Activated T-helper 9 cell treated with anti-CD3 and anti-CD28 coated beads, Interleukin-2, amount 50 U/mL, for 16 hours (primary cell): ENCODE measurements around the gene CSRP3.
"Not testable (repeated sequence)": the region's sequence is repeated elsewhere in the genome, so short reads cannot be mapped to it uniquely, and the experiment has no call there.

ENCODE experiments used
- DNase-seq: peaks from one replicate; pipeline ENCODE4 v3.0.0-alpha.2; 2020; ENCODE audit warnings: low read depth

Gene CSRP3

GRCh38 chr11:19185516-19186052 lies 16.2 kb downstream of the CSRP3 start:
- no peak for DNase-seq

- no peak for DNase-seq
These were observed 16.7 kb downstream of the CSRP3 start for GRCh38 chr11:19185036-19185435.

GRCh38 chr11:19183646-19184045 lies 18.1 kb downstream of the CSRP3 start:
- no peak for DNase-seq

DNA sequence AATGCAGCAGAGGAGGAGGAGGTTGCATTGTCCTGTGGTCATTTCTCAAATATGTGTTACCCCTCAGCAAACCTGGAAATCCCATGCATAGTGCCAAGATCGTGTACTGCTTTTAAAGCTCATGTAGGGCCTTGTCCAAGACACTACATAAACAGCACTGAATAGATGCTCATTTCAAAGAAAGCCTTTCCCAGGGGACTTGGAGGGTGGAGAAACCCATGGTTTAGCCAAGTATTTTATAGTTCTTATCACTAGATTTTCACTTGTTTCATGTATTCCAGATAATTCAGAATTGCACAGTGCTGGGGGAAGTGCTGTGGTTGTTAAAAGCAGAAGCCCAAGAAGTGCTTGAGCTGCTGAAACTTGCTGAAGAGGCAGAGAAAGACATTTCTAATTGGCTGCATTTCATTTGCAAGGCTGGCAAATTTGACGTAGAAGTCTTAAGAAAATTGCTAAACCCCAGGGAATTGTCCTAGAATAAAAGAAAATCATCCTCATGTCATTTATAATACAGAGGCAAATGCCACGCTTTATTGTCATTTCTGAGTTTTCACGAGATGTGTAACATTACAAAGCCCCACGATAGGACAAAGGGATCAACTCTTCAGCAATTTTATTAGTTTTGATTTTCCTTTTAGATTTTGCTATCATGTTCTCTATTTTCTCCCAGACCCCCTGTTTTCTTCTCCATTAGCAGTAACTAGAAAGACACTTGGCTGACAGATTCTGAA lies 20.1 kb downstream of the CSRP3 start:
- DNase-seq = no peak

- no peak for DNase-seq
These were observed 25.1 kb downstream of the CSRP3 start for GRCh38 chr11:19176629-19177186.

DNA sequence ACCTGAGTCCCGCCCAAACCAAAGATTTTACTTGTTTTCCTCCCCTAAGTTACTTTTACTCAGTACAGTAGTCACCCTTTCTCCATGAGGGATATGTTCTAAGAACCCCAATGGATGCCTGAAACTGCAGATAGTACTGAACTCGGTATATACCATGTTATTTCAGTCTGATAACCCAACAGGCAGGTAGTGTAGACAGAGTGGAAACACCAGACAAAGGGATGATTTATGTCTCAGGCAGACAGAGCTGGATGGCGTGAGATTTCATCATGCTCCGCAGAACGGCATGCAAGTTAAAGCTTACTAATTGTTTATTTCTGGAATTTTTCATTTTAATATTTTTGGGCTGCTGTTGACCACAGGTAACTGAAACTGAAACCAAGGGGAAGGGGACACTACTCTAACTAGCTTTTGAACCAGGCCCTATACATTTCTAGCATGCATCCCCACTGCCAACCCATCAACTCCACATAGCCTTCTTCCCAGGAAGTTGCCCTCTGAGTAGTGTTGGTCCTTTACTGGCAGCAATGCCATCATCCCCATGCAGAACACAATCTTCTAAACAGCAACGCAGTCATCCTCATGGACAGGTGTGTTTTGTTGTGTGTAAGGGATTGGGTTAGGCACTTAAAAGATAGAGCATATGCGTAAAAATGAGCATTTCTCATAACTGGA lies 27.7 kb downstream of the CSRP3 start:
- no peak for DNase-seq

DNA sequence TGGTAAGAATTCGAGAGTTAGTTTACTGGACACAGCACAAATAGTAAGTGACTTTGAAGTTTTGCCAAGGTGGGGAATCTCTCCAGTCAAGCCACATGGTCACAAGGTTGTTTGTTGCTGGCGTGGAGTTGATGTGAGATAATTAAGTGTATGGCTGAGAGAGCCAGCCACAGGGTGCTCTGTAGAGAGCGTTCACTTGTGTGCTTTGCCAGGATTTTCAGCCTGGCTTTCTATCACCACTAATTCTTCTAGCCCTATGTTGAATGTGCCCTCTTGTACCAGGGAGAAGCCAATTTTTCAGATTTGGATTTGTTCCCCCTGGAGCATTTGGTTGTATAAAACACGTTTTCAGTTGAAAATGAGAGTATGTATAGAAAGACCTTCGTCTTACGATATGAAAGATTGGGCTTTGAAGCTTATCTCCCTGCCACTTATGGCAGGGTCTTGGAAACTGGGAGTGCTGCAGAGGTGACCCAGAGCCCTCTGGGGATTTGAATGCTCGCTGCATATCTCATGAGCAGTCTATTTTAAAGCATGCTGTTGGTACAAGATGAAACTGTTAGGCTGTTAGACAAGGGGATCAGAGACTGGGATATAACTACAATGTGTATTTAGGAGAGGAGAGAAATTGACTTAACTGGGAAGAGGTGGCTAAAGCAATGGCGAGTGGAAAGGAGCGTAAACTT lies 28.6 kb downstream of the CSRP3 start:
- no peak for DNase-seq

DNA sequence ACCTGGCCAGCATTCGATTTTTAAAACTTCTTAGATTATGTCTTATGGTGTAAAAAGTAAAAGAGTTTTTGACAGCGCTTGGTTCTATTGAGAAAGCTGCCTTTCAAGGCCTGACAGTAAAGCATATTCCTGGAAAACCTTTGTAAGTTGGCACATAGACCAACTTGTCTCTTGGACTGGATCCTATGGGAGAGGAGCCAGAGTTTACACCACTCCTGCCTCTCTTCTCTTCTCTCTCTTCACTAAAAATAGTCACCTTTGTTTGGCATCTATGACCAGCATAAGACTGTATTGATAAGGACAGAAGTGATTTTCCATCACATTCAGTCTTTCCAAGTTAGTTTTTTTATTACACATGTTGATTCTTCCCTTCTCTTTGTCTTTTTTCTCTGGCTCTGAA lies 33.7 kb downstream of the CSRP3 start:
- DNase-seq = no peak

GRCh38 chr11:19164881-19165280 lies 36.9 kb downstream of the CSRP3 start:
- no peak for DNase-seq

DNA sequence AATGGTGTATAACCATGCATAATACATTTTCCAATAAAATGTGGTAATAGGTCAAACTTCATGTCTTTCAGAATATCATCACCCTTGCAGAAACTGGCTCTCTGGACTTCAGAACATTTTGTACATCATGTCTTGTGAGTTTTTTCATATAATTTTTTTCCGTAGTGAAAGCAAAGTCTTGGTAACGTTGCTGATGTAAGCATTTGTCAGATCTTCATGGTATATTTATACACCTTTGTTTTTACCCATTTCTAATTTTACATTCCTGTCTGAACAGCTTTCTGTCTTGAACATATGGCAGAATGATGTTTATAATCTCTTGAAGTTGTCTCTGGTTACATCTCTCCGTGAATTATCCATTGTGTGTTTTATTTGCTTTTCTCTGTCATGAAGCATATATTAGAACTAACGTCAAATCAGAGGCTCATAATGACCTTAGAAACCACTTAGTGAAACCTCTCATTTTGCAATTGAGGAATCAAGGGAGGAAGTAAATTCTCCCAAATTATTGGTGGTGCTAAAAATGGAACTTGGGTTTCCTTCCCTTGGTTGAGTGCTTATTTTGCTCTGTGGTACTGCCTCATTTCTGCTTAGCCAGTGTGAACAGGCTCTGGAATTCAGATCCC lies 37.4 kb downstream of the CSRP3 start:
- DNase-seq = no peak

DNA sequence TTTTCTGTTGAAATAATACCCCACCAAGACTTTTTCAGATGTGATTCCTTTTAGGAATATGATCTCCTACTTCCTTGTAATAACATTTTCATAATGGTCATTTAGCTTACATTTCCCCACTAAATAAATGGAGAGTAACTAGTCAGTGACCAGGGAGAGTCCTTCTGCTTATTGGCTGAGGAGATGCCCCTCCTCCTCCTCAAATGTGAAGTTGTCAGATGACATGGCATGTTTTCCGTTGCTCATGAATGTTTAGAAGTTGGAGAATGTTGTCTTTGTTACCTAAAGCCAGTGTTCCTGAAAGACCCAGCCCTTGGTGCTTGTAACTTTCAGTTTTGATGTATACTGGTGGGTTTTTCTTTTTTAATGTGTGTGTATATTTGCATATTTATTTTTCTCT lies 38.2 kb downstream of the CSRP3 start:
- no peak for DNase-seq

GRCh38 chr11:19162951-19163505 lies 38.8 kb downstream of the CSRP3 start:
- no peak for DNase-seq

- no peak for DNase-seq
These were observed 40.1 kb downstream of the CSRP3 start for GRCh38 chr11:19161651-19162050.

GRCh38 chr11:19160847-19161246 lies 40.9 kb downstream of the CSRP3 start:
- no peak for DNase-seq

DNA sequence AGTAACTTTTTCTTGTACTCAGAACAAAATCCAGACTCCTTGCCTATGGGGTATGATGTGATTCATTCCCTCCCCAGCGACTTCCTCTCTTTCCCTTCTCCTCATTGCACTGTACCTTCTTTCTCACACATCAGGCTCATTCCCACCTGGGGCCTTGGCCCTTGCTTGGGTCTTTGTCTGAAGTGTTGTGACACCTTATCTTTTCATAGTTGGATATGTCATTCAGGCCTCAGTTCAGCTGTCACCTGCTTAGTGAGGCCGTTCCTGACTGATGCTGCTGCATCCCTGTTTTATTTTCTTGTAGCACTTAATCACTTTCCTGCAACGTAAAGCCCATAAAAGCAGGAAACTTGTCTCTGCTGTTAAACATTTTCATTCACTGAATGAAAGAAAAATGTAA lies 44.9 kb downstream of the CSRP3 start:
- DNase-seq = no peak

- DNase-seq = no peak
These were observed 56.5 kb downstream of the CSRP3 start for GRCh38 chr11:19145319-19145718.

DNA sequence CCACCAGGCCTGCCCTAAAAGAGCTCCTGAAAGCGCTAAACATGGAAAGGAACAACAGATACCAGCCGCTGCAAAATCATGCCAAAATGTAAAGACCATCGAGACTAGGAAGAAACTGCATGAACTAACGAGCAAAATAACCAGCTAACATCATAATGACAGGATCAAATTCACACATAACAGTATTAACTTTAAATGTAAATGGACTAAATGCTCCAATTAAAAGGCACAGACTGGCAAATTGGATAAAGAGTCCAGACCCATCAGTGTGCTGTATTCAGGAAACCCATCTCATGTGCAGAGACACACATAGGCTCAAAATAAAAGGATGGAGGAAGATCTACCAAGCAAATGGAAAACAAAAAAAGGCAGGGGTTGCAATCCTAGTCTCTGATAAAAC lies 64.9 kb downstream of the CSRP3 start:
- DNase-seq = not testable (repeated sequence)

DNA sequence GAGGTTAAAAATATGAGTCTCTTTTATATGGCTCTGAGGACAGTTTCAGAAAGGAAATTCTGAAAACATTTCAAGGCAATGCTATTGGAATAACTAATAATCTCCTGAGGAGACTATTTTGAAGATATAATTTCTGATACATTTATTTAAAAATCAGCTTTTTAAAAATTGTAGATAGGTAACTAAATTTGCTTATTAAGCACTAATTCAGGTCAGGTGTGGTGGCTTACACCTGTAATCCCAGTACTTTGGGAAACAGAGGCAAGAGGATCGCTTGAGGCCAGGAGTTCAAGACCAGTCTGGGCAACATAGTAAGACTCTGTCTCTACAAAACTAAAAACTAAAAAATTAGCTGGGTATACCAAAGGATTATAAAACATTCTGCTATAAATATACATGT lies 67.8 kb downstream of the CSRP3 start:
- DNase-seq = no peak
